NCI-H1694 (cell line): Measurements from ENCODE around the gene CASP9.
A peak's percentile ranks its signal among the peaks of the same experiment; 100 is the strongest.
"Not testable (repeated sequence)": the region's sequence is repeated elsewhere in the genome, so short reads cannot be mapped to it uniquely, and the experiment has no call there.

Source experiments
- DNase-seq: peaks from one replicate; lab custom pipeline; 2025; lab: John Stamatoyannopoulos, UW

Gene CASP9

DNA sequence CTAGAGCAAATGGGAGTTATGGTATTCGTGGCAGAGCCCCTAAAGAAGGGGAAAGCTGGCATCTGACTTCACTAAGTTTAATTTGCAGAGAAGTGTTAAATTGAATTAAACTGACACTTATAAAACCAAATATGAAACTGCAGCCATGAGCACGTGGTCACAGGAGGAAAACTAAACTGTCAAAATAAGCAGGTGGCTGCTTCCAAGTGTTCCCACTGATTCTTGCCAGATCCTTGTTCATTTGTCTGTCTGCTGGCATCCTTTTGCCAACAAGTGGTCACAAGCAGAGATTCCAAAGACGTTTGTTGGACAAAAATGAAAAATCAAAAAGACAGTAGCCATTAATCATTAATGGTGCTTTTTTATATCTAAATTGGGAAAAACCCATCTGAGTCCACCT lies 54.7 kb downstream of the CASP9 start:
- DNase-seq: no peak

DNA sequence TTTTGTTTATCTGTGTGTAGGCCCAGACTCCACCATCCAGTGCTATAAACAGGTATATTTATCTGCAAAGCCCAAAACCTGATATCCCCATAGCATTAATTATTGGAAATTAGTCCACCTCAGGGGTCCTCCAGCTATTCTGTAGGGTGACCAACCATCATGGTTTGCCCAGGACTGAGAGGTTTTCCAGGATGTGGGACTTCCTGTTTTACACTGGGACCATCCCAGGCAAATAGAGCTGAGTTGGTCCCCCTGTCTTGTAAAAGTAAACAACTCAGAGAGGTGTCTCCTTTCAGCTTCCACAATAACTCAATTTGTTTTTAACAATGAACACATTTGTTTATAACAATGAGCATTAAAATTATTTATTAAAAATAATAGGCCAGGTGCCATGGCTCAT lies 55.9 kb downstream of the CASP9 start:
- no peak for DNase-seq

DNA sequence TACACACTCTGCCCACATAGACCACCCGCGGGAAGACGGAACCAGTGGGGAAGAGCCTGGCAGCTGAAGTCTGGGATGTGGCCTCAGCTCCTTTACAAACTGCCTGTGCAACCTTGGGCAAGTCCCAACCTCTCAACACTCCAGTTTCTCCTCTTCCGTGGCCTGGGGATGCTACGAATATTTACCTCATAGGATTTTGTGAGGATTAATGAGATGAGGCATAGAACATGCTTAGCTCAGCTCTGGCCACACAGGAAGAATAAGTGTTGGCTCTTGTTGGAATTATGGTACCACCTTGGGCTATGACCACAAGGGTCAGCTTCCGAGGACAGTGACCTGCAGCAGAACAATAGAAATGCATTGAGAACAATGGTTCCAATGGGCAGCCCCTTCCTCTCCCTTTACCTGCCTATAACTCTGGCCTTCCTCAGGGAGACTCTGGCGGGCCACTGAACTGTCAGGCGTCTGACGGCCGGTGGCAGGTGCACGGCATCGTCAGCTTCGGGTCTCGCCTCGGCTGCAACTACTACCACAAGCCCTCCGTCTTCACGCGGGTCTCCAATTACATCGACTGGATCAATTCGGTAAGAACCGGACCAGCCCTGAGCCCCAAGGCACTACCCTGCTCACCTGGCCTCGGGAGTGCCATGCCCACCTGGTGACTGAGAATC lies 56.9 kb downstream of the CASP9 start:
- DNase-seq: not testable (repeated sequence)

DNA sequence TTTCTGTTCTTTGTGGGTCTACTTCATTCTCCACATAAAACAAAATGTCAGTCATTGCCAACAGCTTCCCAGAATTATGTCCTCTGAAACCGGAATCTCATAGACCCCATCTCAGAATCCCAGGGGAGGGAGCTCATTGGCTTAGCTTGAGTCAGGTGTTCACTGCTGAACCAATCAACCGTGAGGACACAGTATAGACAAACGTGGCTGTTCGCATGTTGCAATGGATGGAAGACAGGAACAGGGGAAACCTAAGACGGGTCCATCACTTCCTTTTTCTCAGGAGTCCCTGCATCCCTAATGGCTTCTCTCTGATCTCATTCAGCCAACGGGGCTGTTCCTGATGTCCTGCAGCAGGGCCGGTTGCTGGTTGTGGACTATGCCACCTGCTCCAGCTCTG lies 58.3 kb downstream of the CASP9 start:
- no peak for DNase-seq

DNA sequence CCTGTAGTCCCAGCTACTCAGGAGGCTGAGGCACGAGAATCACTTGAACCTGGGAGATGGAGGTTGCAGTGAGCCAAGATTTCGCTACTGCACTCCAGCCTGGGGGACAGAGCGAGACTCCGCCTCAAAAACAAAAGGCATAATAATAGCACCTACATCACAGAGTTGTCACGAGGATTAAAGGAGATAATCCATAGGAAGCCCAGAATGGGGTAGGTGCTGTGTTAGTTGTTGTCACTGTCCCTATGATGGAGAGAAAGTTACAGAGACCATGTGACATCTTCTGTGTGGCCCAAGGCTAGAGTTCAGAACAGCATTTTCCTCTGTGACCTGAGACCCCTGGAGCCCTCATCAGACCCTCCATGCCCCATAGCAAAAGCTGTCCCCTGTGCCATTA lies 60.1 kb downstream of the CASP9 start:
- DNase-seq: not testable (repeated sequence)

DNA sequence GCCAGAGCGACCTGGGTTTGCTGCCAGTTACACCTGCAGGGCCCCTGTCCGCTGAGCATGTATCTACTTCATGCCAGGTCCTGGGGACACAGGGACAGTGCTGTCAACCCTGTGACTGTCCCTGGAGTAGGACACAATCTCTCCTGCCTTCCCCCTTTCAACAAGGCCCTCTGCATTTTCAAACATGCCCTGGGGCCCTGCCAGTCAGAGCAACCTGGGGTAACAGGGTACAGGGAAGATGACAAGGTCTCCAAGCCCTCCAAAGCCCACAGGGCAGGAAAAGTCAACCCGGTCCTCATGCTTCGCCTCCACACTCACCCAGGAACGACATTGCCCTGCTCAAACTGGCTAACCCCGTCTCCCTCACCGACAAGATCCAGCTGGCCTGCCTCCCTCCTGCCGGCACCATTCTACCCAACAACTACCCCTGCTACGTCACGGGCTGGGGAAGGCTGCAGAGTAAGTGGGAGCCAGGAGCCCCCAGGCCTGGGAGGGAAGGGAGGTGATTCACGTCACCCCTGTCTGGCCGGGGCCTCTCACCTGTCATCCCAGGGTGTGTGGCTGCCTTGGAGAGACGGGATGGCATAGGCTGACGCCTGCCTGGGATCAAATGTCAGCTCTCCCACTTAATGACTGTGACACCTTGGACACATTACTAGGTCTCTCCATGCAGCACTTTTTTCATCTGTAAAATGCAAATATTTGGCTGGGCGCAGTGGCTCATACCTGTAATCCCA lies 60.8 kb downstream of the CASP9 start:
- not testable (repeated sequence) for DNase-seq

DNA sequence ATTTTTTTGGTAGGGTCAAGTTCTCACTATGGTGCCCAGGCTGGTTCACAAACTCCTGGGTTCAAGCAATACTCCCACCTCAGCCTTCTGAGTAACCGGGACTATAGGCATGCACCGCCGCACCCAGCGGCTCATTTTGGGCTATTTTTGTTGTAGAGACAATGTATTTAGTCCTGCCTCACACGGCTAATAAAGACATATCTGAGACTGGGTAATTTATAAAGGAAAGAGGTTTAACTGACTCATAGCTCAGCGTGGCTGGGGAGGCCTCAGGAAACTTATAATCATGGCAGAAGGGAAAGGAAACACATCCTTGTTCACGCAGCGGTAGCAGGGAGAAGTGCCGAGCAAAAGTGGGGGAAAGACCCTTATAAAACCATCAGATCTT lies 63.3 kb downstream of the CASP9 start:
- DNase-seq: no peak

DNA sequence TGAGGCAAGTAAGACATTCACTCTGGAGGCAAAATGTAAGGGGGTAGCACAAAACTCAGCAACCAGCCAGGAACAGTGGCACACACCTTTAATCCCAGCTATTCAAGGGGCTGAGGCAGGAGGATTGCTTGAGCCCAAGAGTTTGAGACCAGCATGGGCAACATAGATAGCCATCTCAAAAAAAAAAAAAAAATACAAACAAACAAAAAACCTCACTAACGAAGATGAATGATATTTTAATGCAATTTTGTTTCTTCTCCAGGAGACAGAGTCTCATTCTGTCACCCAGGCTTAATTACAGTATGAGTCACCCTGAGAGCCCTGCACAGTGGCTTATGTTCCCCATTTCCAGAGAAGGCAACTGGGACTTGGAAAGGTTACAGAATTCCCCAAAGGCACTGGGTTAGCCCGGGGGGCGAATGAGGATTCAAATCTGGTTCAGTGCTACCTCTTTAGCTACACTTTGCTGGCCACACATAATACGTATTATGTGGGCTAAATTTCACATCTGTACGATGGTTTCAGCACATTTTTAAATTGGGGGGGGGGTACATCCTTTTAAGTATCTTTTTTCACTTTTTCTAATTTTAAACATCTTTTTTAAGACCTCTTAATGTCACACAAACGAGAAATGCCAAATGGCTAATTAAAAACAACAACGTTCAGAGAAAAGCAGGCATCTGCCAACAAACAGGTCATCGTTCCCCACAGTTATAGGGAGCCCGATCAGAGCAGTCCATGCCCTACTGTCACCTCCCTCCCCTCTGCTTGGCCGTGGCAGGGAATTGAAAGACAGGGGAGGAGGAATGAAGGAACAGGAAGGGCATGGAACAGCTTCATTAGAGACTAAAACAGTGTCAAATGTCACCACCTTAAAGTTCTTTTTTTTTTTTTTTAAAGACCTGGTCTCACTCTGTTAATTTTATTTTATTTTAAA lies 64.0 kb downstream of the CASP9 start:
- DNase-seq: peak; percentile 84

DNA sequence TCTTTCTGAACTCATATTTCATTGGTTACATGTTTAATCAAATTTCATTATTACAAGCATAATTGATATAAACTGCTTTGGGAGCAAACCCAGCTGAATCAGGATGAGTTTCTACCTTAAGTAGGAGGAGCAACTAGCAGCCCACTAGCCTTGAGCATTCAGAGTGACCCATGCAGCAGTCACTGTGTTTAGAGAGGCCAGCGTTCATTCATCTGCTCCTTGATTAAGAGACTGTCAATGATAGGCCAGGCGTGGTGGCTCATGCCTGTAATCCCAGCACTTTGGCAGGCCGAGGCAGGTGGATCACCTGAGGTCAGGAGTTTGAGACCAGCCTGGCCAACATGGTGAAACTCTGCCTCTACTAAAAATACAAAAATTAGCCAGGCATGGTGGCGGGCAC lies 65.6 kb downstream of the CASP9 start:
- DNase-seq: not testable (repeated sequence)

DNA sequence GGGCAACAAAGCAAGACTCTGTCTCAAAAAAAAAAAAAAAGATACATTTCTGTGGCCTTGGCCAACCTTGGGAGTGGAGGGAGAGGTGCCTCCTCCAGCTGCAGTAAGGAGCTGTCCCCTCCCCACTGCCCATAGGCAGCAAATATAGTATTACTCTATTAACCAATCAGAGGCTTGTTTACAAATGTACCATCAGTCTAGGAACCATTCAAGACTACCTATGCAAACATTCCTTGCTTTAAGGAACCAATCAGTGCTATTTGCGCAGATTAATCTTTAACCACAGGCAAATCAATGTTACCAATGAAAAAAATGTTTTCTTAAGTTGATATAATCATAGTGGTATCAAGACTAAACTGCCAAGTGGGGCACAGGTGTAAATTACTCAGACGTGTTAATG lies 66.4 kb downstream of the CASP9 start:
- no peak for DNase-seq

DNA sequence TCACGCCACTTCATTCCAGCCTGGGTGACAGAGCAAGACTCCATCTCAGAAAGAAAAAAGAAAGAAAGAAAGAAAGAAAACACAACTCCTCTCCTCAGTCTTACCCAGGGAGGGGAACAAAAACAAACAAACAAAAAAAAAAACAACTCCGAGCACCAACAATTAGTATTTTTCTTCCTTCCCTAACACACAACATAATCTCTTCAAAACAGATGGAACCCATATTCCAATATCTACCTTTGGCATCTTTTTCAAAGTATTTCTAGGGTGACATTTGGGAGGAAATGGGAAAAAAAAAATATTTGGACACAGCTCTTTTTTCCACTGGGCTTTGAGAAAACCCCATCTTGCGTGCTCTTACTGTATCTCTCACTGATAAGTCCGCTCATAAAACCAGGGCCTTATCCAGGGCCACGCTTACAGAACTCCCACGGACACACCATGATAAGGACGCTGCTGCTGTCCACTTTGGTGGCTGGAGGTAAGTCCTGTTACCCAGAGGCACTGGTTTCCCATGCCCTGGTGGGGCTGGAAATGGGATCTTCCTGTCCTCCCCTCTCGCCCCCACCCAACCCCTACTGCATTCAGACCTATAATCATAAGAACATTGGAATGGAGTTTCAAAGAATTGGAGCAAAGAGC lies 67.6 kb downstream of the CASP9 start, which contains the start of gene CELA2A:
Gene CELA2A, plus strand, starts transcription at position 420 of the 642 bp plus-strand sequence. Its CDS starts 22 bp downstream, at position 442.
- no peak for DNase-seq

DNA sequence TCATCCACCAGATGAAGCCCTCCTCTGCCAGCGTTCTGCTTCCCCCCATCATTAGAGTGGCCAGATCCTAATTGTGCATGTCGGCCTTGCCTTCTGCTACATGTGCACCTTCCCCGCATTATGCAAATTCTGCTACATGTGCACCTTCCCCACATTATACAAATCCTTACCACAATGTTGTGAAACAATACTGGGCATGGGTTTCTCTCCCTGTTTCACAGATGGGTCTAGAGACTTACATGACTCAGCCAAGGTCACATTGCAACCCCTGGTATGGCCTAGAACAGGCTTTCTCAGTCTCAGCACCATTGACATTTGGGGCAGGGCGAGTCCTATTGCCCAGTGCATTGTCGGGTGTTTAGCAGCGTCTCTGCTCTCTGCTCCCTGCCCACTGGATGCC lies 68.5 kb downstream of the CASP9 start:
- no peak for DNase-seq

DNA sequence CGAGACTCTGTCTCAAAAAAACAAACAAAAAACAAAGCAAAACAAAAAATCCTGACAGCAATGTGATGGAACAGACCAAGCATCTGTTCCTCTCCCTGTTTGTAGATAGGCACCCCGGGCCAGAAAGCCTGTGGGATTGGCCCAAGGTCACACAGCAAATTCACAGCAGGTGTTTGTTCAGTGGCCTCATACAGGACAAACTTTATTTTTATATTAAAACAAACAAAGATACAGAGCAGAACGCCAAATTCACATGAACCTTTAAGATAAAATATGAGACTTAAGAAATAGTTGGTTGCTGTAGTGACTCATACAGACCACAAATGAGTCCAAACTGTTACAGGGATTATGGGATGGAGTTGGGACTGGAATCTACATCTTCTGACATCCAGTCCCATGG lies 69.8 kb downstream of the CASP9 start:
- DNase-seq: no peak

DNA sequence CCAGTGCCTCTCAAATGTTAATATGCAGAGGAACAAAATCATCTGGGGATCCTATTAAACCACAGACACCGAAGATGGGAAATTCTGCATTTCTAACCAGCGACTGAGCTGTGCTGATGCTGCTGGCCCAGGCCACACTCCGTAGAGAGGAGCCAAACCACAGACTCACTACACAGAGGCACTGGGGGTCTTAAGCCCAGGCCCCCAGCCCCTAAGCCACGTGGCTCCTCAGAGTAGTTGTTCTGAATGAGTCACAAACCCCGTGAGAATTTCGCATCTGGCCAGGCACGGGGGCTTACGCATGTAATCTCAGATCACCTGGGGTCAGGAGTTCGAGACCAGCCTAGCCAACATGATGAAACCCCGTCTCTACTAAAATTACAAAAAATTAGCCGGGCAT lies 70.3 kb downstream of the CASP9 start:
- DNase-seq: no peak

DNA sequence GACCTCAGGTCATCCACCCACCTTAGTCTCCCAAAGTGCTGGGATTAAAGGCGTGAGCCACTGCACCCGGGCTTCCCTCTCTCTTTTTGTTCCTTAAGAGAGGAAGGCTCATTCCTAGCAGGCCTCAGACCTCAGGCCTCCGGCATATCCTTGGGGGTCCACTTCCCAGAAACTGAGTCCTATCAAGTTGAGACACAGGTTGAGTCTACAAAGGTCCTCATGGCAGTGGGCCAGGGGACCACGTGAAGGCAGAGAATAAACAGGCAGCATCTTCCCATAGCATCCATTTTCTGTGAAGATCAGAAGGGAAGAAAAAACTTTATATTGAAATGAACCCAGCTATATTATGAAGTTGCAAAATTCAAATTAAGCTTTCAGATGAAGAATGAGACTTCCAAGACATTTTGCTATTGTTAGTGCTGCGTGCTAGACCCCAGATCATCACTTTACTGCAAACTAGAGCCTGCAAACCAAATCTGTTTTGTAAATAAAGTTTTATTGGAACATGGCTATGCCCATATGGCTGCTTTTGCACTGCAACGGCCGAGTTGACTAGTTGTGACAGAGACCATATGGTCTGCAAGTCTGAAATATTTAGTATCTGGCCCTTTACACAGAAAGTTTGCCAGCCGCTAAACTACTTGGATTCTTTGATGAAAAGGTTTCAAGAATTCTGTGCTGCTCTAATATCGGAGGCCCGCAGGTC lies 71.0 kb downstream of the CASP9 start:
- no peak for DNase-seq

DNA sequence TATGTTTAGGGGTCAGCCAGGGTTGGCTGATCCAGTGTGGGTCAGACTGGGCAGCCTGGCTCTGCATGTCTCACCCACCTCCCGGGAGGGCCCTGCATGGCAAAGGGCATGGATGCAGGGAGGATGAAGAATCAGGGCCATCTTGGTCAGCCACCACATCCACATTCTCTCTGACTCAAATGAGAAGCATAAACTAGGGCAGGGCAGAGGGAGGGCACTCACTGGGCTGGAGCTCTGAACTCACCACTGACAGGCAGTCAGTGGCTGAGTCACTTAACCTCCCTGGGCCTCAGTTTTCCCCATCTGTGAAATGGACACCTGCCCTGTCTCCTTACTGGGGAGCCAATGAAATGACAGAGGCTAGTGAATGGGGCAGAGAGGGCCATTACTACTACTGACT lies 71.8 kb downstream of the CASP9 start:
- no peak for DNase-seq

DNA sequence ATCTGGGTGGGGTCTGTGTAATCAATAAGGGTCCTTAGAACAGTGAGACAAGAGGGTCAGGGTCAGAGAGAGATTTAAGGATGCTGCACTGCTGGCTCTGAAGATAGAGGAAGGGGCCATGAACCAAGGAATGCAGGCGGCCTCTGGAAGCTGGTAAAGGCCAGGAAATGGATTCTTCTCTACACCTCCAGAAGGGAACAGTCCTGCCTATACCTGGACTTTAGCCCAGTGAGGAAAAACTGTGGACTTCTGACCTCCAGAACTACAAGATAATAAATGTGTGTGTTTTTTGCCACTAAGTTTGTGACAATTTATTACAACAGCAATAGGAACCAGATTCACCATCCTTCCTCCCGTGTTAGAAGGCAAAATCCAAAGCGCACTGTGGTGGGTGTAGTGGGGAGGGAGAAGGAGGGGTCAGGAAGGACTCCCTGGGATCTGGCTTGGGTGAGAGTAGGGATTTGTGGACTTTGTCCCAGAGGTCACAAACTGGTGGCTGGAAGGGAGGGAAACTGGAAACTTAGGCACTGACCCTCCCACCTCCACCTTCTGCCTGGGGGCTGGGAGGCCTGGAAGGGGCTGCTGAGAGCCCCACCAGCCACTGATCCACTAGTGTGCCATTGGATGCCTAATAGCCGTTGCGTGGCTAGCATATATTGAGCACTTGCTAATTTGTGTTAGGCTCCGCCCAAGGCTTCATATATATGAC lies 72.8 kb downstream of the CASP9 start:
- DNase-seq: no peak

DNA sequence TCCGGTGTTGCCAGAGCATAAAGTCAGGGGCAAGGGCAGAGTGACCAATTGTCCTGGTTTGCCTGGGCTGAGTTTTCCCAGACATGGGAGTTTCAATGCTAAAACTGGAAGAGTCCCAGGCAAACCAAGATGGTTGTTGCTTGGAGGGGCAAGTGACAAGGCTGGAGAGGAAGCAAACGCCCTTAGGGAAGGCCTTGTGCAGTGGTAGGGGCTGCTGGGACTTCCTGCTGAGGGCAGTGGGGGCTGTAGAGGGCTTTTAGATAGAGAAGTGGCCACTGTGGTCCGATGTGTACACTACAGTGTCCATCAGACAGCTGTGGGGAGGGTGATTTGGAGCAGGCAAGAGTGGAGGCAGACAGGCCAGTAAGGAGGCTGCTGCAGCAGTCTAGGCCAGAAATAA lies 74.4 kb downstream of the CASP9 start:
- DNase-seq: no peak

DNA sequence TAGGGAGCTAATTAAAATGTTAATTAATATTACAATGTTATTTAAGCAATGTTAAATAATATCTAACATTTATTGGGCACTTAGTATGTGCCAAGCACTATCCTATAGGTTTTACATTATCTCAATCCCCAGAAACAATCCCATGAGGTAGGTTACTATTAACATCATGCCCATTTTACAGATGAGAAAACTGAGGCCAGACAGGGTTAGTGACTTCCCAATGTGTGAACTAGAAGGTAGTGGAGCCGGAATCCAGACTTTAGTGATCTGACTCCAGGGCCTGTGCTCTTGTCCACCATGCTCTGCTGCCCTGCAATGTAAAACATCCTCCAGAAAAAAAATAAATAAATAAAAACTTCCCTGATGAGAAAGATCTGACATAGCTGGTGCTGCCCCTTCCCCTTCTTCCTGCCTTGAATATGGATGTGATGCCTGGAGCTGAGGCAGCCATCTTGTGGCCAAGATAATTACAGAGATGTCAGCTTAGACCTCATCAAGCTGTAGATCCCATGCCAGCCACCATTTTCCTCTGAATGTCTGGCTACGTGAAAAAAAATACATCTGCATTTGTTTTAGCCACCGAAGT lies 75.0 kb downstream of the CASP9 start:
- DNase-seq: no peak

DNA sequence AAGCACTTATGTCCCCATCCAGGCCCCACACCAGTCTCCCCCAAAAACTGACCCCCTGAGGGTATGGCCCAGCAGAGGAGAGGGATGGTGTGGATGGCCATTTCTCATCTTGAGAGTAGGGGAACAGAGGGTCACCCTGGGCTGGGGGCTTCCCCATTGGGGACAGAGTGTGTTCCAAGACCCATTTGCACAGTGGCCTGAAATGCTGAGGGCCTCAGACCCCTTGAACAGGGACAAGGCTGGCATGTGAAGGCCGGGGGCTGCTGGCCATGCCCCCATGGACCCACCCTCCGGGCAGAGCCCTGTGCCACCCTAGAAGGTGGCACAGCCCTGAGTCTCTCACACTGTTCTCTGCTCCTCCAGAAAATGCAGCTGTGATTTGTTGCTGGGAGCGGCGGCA lies 77.8 kb downstream of the CASP9 start:
- DNase-seq: no peak
